HepG2 (cell line): ENCODE data around the gene AADACL4. TPM values are rescaled to one million over a fixed set of nuclear protein-coding genes. Genes with fewer than 3 reads are reported as not detected.

ENCODE experiments used
- ATF3 ChIP-seq: sonication (generic); formaldehyde crosslinking; IDR thresholded peaks from 2 replicates; pipeline ENCODE4 v1.4.0; 2020; ENCODE audit warnings: missing genetic modification reagents
- ATF4 ChIP-seq, 2 experiments: fragments of 450-650 bp in 1 of 2; sonication (generic) in 1 of 2; formaldehyde crosslinking; IDR thresholded peaks; 2 replicates each; pipeline versions ENCODE4 v1.5.0 to v1.8.0; 2020 to 2022; ENCODE audit warnings: mild to moderate bottlenecking in 1 of 2, missing genetic modification reagents in 1 of 2
- BORCS8-MEF2B ChIP-seq: sonication (generic); formaldehyde crosslinking; IDR thresholded peaks from 2 replicates; pipeline ENCODE4 v1.8.0; 2022; ENCODE audit warnings: mild to moderate bottlenecking, missing genetic modification reagents
- CAMTA2 ChIP-seq: sonication (generic); formaldehyde crosslinking; IDR thresholded peaks from 2 replicates; pipeline ENCODE4 v1.4.0; 2020; ENCODE audit warnings: mild to moderate bottlenecking, missing genetic modification reagents, borderline replicate concordance
- DRAP1 ChIP-seq: IDR thresholded peaks from 2 replicates; pipeline ENCODE4 v1.6.1; 2016; ENCODE audit warnings: missing genetic modification reagents, missing compliant biosample characterization
- HMGXB4 ChIP-seq, 2 experiments: sonication (generic) in 1 of 2; formaldehyde crosslinking in 1 of 2; IDR thresholded peaks; 2 replicates each; pipeline versions ENCODE4 v1.4.0 to v1.6.1; 2018 to 2020; ENCODE audit warnings: missing genetic modification reagents in 2 of 2, borderline replicate concordance in 1 of 2, low read depth in 1 of 2, mild to moderate bottlenecking in 1 of 2, missing biosample characterization in 1 of 2
- IKZF1 ChIP-seq: fragments of 450-650 bp; IDR thresholded peaks from 2 replicates; pipeline ENCODE4 v1.7.1; 2016
- NFRKB ChIP-seq: fragments of 450-650 bp; IDR thresholded peaks from 2 replicates; pipeline ENCODE4 v1.6.1; 2017
- RAD51 ChIP-seq: fragments of 450-650 bp; IDR thresholded peaks from 2 replicates; pipeline ENCODE4 v1.6.1; 2016; ENCODE audit warnings: borderline replicate concordance
- RELA ChIP-seq: sonication (generic); formaldehyde crosslinking; IDR thresholded peaks from 2 replicates; pipeline ENCODE4 v1.4.0; 2020; ENCODE audit warnings: missing genetic modification reagents
- RXRB ChIP-seq: IDR thresholded peaks from 2 replicates; pipeline ENCODE4 v1.6.1; 2016; ENCODE audit warnings: borderline replicate concordance, missing genetic modification reagents, missing compliant biosample characterization
- THRA ChIP-seq: sonication (generic); formaldehyde crosslinking; IDR thresholded peaks from 2 replicates; pipeline ENCODE4 v1.4.0; 2020; ENCODE audit warnings: missing genetic modification reagents, borderline replicate concordance
- U2AF2 ChIP-seq: fragments of 200-400 bp; formaldehyde crosslinking; IDR thresholded peaks from 2 replicates; pipeline ENCODE4 v1.6.1; 2017; ENCODE audit warnings: low read depth, mild to moderate bottlenecking, low read length
- ZBTB1 ChIP-seq: sonication (generic); formaldehyde crosslinking; IDR thresholded peaks from 2 replicates; pipeline ENCODE4 v1.4.0; 2020; ENCODE audit warnings: missing genetic modification reagents, borderline replicate concordance
- ZBTB7A ChIP-seq: sonication (generic); formaldehyde crosslinking; IDR thresholded peaks from 2 replicates; pipeline ENCODE4 v1.8.0; 2022; ENCODE audit warnings: mild to moderate bottlenecking, missing genetic modification reagents
- ZEB1 ChIP-seq: IDR thresholded peaks from 2 replicates; pipeline ENCODE4 v1.6.1; 2012; ENCODE audit warnings: mild to moderate bottlenecking, low read depth, inconsistent platforms; ENCODE audit not compliant: insufficient replicate concordance
- ZFP36L2 ChIP-seq: sonication (generic); formaldehyde crosslinking; IDR thresholded peaks from 2 replicates; pipeline ENCODE4 v1.4.0; 2020; ENCODE audit warnings: missing genetic modification reagents
- ZFX ChIP-seq: sonication (generic); formaldehyde crosslinking; IDR thresholded peaks from 2 replicates; pipeline ENCODE4 v1.4.0; 2020; ENCODE audit warnings: mild to moderate bottlenecking, low read depth, missing genetic modification reagents, moderate library complexity
- ZNF562 ChIP-seq: sonication (generic); formaldehyde crosslinking; IDR thresholded peaks from 2 replicates; pipeline ENCODE4 v1.8.0; 2022; ENCODE audit warnings: missing genetic modification reagents, borderline replicate concordance
- polyA plus RNA-seq, 8 experiments: library from polyadenylated mRNA; depleted of rRNA in 3 of 8; stranded (reverse) in 7 of 8; unstranded in 1 of 8; fragments of >200 nt; fragmentation: Illumina TruSeq in 4 of 8; extraction: Trizol in 4 of 8; gene quantifications; 2 replicates each; pipeline versions ENCODE4 v1.2.1 to v1.2.3, GENCODE V29; 2011 to 2016; ENCODE audit warnings: low read depth in 4 of 8, missing spikeins in 1 of 8, mixed read lengths in 1 of 8; ENCODE audit not compliant: insufficient read depth in 1 of 8
- total RNA-seq, 5 experiments: library from RNA; depleted of rRNA; stranded (reverse); fragments of >200 nt; fragmentation: Illumina TruSeq; extraction: Trizol; gene quantifications; 2 replicates each; pipeline ENCODE4 v1.2.3, GENCODE V29; 2016; ENCODE audit warnings: low read depth in 1 of 5
- TF ChIP-seq, protein P1 (sequence below): sonication (generic); formaldehyde crosslinking; IDR thresholded peaks from 2 replicates; pipeline ENCODE4 v1.4.0; 2020; ENCODE audit warnings: missing genetic modification reagents
- TF ChIP-seq, protein P2 (sequence below): sonication (generic); formaldehyde crosslinking; IDR thresholded peaks from 2 replicates; pipeline ENCODE4 v1.8.0; 2023; ENCODE audit warnings: mild to moderate bottlenecking, missing genetic modification reagents

The AADACL4 gene
- total and polyA plus RNA-seq, 2 of the 13 experiments (the other 11 are each of a cell fraction or from before 2014, with no cell fraction given) = not detected

DNA sequence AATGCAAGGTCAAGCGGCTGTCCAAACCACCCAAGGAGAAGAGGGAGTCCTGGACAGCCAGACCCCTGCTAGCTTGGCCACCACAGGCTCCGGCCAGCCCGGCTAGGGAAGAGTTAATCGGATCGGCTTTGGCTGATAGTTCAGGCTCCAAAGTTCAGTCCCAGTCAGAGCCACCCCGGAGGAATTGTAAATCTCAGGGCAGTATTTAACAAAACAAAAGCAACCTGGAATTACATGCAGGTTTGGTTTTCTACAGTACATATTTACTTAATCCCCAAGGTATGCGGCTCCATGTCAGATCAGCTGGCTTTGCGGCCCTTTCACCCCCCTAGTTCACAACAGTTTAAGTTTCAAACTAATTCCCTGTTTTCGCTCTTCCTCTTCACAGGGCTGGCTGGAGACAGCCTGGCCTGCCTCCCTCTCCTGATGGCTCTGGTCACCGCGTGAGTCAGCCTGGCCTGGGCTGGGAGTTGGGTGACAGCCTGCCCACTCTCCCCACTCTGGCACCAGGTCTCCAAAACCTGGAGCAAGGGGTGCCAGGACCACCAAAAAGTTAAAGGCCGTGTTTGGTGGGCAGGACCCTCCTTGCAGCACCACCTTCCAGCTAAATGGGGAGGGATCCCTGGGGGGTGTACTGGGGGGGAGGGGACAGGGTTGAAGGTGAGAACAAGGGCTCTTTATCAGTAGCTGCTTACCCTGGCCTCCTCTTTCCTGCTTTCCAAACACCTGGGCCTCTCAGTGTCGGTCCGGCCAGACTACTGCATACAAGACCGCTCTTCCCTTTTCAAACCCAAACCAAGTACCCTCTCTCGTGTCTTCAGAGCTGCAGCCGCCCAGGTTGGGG is 27.8 kb upstream of the AADACL4 start (continued):
- TF ChIP-seq, protein P1, sequence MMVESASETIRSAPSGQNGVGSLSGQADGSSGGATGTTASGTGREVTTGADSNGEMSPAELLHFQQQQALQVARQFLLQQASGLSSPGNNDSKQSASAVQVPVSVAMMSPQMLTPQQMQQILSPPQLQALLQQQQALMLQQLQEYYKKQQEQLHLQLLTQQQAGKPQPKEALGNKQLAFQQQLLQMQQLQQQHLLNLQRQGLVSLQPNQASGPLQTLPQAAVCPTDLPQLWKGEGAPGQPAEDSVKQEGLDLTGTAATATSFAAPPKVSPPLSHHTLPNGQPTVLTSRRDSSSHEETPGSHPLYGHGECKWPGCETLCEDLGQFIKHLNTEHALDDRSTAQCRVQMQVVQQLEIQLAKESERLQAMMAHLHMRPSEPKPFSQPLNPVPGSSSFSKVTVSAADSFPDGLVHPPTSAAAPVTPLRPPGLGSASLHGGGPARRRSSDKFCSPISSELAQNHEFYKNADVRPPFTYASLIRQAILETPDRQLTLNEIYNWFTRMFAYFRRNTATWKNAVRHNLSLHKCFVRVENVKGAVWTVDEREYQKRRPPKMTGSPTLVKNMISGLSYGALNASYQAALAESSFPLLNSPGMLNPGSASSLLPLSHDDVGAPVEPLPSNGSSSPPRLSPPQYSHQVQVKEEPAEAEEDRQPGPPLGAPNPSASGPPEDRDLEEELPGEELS (CRISPR knock-in tag) = peak; percentile 95
- TF ChIP-seq ATF4 (CRISPR knock-in tag; IDR thresholded peaks at IDR 0.05) = peak in 1 of 2 experiments; percentile 73; a peak in 1 of 4 replicates
- peak; percentile 86 for TF ChIP-seq RXRB (CRISPR knock-in tag)
- TF ChIP-seq ZEB1 = no peak
- no peak for TF ChIP-seq ZBTB1
- TF ChIP-seq RAD51 = no peak
- no peak for TF ChIP-seq ZBTB7A
- no peak for TF ChIP-seq ZFP36L2 (CRISPR knock-in tag)
- TF ChIP-seq BORCS8-MEF2B = peak; percentile 53
- TF ChIP-seq ZNF562 (CRISPR knock-in tag) = no peak
- TF ChIP-seq, protein P2, sequence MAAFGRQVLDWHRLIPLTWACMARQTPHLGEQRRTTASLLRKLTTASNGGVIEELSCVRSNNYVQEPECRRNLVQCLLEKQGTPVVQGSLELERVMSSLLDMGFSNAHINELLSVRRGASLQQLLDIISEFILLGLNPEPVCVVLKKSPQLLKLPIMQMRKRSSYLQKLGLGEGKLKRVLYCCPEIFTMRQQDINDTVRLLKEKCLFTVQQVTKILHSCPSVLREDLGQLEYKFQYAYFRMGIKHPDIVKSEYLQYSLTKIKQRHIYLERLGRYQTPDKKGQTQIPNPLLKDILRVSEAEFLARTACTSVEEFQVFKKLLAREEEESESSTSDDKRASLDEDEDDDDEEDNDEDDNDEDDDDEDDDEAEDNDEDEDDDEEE (CRISPR knock-in tag) = no peak
- peak; percentile 67; the same call in 1 of the 2 replicates for TF ChIP-seq THRA (CRISPR knock-in tag)
- TF ChIP-seq RELA (CRISPR knock-in tag) = no peak
- no peak for TF ChIP-seq NFRKB
- TF ChIP-seq HMGXB4 (CRISPR knock-in tag; IDR thresholded peaks at IDR 0.05; ENCODE audit: borderline replicate concordance in 1 of 2, low read depth in 1 of 2) = peak in 1 of 2 experiments; percentile 60; a peak in 1 of 4 replicates
- TF ChIP-seq IKZF1 = no peak
- TF ChIP-seq CAMTA2 (CRISPR knock-in tag) = peak; percentile 65; the same call in 1 of the 2 replicates
- TF ChIP-seq ZFX (CRISPR knock-in tag) = peak; percentile 76; the same call in 1 of the 2 replicates
- TF ChIP-seq DRAP1 (CRISPR knock-in tag) = peak; percentile 87
- no peak for TF ChIP-seq U2AF2
- TF ChIP-seq ATF3 (CRISPR knock-in tag) = no peak; the same call in none of the 2 replicates
